HG02938 (cell line): Measurements from ENCODE around the gene PANX1.
"Not testable (repeated sequence)": the region's sequence is repeated elsewhere in the genome, so short reads cannot be mapped to it uniquely, and the experiment has no call there.

Experiments
- ATAC-seq: cut with Tn5 transposase; IDR thresholded peaks from one replicate; pipeline ENCODE4 v1.9.1; 2021; ENCODE audit warnings: mild to moderate bottlenecking, moderate library complexity; ENCODE audit not compliant: unreplicated experiment

PANX1 gene, protein sequence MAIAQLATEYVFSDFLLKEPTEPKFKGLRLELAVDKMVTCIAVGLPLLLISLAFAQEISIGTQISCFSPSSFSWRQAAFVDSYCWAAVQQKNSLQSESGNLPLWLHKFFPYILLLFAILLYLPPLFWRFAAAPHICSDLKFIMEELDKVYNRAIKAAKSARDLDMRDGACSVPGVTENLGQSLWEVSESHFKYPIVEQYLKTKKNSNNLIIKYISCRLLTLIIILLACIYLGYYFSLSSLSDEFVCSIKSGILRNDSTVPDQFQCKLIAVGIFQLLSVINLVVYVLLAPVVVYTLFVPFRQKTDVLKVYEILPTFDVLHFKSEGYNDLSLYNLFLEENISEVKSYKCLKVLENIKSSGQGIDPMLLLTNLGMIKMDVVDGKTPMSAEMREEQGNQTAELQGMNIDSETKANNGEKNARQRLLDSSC

DNA sequence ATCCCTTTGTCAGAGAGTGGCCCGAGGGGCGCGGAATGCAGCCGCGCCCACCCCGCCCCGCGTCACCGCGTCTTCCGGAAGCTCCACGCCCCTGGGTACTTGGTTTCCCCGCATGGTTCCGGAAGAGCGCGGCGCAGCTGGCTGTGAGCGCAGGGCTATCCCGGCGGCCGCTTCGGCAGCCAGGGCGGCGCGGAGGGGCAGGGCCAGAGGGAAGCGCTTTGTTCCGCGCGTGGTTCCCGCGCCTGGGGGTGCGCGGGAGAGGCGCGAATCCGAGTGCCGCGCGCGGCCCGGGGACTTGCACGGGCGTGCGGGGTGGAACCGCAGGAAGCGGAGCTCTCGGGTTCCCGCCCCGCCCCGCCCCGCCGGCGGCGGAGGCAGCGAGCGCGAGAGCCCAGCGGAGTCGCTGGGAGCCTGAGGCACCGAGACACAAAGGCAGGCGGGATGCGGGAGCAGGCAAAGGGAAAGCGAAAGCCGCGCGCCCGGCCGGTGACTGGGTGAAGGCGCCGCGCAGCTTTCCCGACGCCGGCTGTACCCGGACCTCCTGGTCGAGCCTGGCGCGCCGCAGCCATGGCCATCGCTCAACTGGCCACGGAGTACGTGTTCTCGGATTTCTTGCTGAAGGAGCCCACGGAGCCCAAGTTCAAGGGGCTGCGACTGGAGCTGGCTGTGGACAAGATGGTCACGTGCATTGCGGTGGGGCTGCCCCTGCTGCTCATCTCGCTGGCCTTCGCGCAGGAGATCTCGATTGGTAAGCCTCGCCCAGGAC, at the start of gene PANX1:
PANX1 (plus strand) TSS at position 96 of the 766 bp plus-strand sequence; CDS start at position 568, 472 bp downstream.
- ATAC-seq: peak; percentile 81

DNA sequence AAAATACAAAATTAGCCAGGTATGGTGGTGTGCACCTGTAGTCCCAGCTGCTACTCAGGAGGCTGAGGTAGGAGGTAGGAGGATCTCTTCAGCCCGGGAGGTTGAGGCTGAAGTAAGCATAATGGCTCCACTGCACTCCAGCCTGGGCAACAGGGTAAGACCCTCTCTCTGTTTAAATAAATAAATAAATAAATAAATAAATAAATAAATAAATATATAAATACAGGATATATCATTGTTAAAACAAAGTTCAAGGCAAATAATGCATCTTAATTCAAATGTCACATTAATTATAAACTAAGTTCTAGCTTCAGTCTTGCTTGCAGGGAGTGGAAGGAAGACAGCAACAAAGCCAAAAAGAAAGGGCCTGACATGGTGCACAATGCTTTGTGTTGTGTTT, 44.5 kb upstream of the PANX1 start:
- ATAC-seq: no peak

- ATAC-seq: no peak
These were observed 39.7 kb upstream of the PANX1 start for GRCh38 chr11:94088906-94089305.

- ATAC-seq: no peak
These were observed 39.3 kb upstream of the PANX1 start for GRCh38 chr11:94089341-94089740.

GRCh38 chr11:94090401-94090800, 38.2 kb upstream of the PANX1 start:
- no peak for ATAC-seq

DNA sequence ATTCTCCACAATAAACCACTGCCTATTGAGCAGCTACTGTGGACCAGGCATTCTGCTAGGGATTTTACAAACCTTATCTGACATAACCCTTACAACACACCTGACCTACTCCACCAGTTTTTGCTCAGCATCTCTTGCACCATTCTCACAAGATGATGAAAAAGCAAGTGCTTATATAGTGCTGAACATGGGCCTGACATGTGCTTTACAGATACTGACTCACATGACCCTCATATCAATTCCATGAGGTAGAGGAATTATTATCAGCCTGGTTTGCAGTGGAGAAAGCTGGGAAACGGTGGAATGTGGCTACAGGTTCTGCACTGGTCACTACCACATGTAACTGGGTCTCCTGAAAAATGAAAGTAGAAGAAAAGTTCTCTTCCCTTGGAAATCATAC, 37.5 kb upstream of the PANX1 start:
- ATAC-seq: no peak

GRCh38 chr11:94100253-94100652, 28.4 kb upstream of the PANX1 start:
- ATAC-seq: no peak

DNA sequence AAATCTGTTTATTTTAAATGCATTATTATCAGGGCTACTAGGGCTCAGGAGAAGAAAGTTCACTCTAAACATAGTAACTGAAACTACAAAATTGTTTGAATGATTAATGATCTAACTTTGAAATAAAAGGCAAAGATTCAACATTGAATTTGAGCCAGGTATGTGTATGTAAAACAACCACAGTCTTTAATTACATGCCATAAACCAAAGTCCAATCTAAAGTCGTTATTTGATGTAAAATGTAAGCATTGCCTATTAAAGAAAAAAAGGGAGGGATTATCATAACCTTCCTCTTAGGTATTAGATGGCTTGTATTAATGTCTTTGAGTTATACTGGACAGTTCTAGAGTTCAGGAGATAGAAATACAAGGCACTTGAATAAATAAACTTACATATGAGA, 25.2 kb upstream of the PANX1 start:
- no peak for ATAC-seq

- no peak for ATAC-seq
These were observed 23.9 kb upstream of the PANX1 start for GRCh38 chr11:94104734-94105133.

- ATAC-seq: no peak
These were observed 21.9 kb upstream of the PANX1 start for GRCh38 chr11:94106716-94107115.

DNA sequence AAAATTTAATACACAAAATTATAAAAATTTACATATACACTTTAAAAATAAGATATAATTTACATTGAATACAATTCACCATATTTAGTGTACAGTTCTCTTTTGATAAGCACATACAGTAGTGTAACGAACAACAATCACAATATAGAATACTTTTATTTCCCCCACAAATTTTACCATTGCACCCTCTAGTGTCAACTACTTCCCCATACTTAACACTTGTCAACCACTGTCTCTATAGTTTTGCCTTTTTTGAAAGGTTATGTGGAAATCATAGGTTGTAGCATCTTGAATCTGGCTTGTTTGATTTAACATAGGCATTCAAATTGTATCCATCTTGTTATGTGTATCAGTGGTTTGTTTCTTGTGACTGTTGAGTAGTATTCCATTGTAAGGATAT, 21.3 kb upstream of the PANX1 start:
- no peak for ATAC-seq

DNA sequence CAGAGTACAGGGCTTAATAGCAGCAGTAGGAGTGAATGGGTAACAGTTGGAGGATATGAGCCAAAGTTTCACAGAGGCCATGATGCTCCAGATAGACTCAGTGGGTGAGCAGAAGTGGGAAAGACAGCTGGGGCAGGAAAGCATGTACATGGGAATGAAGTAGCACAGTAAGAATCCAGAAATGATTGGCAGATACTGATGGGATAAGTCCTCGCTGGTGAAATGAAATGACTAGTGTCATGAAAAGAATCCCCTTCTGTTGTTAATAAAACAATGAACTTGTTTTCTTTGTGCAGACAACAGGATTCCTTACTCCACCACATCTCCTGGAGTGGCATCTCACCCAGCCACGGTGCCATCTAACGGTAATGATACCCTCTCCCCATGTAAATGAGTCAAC, 17.4 kb upstream of the PANX1 start:
- ATAC-seq: no peak

DNA sequence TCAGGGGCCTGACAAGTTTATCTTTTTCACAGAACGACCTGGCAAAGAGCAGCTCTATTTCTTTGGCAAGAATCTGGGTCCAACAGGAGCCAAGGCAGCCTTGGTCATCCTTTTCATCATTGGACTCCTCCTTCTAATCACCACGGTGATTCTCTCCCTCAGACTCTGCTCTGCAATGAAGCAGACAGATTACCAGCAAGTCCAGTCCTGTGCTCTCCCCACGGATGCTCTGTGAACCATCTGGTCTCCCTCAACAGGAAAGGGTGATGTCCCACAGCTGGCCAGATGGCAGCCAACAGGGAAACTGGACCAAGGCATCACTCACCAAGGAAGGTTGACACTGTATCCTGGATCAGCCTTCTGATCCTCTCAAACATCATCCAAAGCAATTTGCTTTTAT, 17.0 kb upstream of the PANX1 start:
- ATAC-seq: no peak

DNA sequence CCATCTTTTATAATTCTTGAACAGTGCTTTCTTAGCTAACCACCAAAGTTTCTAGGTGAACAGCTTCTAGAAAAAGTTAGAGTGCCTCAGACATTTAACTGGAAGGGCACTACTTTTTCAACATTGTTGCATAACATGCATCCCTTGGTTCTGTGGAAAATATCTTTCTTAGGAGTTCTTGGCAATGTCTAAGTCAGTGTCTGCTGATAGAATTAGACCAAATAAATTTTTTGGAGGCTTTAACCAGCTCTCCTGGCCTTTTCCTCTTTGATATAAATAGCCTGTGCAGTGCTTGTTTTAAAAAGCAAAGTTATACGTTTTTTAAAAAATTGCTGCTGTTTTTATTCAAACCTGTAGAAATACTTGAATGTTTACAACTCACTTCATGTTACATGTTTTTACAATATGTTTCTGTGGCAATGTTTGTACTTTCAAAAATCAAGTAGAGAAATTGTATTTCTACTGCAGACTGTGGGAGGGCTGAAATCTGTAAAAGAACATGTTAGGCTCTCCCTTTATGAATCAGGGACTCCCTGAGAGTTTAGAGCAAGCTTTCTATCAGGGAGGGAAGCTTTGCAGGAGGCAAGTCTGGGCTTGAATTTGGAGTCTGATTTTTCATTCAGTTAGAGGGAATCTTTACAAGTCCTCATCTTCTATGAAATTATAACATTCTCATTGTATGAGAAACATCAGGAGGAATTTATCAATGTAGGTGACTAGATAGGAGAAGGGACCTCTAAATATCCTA, 16.3 kb upstream of the PANX1 start:
- no peak for ATAC-seq

GRCh38 chr11:94117197-94117574, 11.5 kb upstream of the PANX1 start:
- ATAC-seq: no peak

DNA sequence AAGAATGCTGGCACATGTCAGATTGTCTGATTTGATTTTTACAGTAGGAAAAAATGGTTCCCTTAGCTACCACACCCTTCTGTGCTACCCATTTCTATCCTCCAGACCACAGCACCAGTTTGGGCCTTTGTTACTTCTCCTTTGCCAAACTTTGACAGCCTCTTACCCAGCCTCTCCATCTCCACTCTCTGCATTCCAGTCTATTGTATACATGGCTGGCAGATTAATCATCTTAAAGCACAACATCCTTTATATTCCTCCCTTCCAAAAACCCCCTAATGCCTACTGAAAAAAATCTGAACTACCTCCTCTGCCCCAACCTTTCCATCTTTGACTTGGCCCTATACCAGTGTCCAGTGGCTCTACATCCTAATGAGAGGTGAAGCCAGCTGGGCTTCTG, 10.8 kb upstream of the PANX1 start:
- no peak for ATAC-seq

- ATAC-seq: not testable (repeated sequence)
These were observed 9.0 kb upstream of the PANX1 start for GRCh38 chr11:94119676-94120075.

- not testable (repeated sequence) for ATAC-seq
These were observed 8.1 kb upstream of the PANX1 start for GRCh38 chr11:94120516-94120915.

- no peak for ATAC-seq
These were observed 7.7 kb upstream of the PANX1 start for GRCh38 chr11:94120946-94121345.

- ATAC-seq: no peak
These were observed 3.1 kb upstream of the PANX1 start for GRCh38 chr11:94125407-94126115.

DNA sequence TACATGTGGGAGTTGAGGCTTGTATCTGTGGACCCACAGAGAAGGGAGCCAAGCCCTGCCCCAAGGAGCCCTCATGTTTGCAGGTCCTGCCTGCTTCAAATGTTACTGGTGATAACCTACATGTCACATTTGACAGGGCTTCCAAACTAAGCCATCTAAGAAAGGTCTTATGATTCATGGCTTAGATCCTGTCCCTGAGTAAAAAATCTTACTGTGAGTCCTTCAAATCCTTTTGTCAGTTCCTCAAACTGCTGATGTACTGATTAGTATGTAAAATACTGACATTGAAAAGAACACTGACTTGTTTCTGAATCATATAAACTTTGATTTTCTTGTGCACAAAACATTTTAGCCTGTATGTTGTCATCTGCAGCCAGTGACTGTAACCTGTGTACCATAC, 1.0 kb upstream of the PANX1 start:
- ATAC-seq: no peak
